ENCODE data around the gene THOC6. TPM values are rescaled to one million over a fixed set of nuclear protein-coding genes. Genes with fewer than 3 reads are reported as not detected.

The THOC6 gene
- total and polyA plus RNA-seq, 9 of the 15 experiments (the other 6 are each of a cell fraction or from before 2014, with no cell fraction given), result 2.5 to 65.4 (median 42.3) TPM

DNA sequence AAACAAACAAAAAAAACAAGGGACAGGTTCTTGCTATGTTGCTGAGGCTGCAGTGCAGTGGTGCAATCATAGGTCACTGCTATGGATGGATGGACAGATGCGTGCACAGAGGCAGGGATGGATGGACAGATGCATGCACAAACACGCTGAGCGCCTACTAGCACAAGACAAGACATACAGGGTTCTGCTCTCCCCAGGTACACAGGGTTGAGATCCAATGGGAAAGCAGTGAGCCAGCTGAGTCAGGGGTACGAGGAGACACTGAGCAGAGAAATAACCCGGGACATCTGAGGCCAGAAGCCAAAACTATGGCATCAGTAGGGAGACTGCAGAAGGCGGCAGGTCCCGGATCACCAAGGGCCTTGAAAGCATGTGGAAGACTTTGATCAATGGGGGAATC, 47.8 kb downstream of the THOC6 start:
- H3K9ac ChIP-seq (ENCODE audit: insufficient read depth in 1 of 2, low read depth in 2 of 2, low read length in 2 of 2), result no peak overlapping the region
- H4K20me1 ChIP-seq (replicated peaks; ENCODE audit: control insufficient read depth, insufficient read depth, low read length), result no peaks in the 10 kb centered on the region
- H3K4me1 ChIP-seq (replicated peaks in 1 of 2; ENCODE audit: control insufficient read depth in 2 of 2, insufficient read depth in 2 of 2, low read length in 2 of 2), result peaks cover 14 to 33% of the 10 kb centered on the region in 2 experiments
- no peaks in the 10 kb centered on the region for H3K36me3 ChIP-seq (ENCODE audit: control insufficient read depth, insufficient read depth, low read length)
- no peaks in the 10 kb centered on the region for H3K9me3 ChIP-seq (replicated peaks; ENCODE audit: control insufficient read depth, insufficient read depth, low read depth, low read length)
- no TSS peak for BruUV-seq (replicated peaks)
- intact Hi-C loops (cut with micrococcal nuclease), result no loop called here
- DNase-seq (ENCODE audit: extremely low read depth in 1 of 4, low spot score in 3 of 4) (no peak), FAIRE-seq (no peak), ATAC-seq (no peak)
- no peaks in the 10 kb centered on the region for H3K9me1 ChIP-seq (ENCODE audit: control insufficient read depth, insufficient read depth, low read length)
- H3K4me2 ChIP-seq (ENCODE audit: insufficient read depth, low read length), result no peak overlapping the region
- WGBS (ENCODE audit: insufficient coverage, low coverage, missing lambda C conversion rate), result 66% methylated on average over 7 of the region's 7 CpGs
- in situ Hi-C loops (cut with MboI), result no loop called here
- no peak overlapping the region for H3K27ac ChIP-seq (ENCODE audit: extremely low read depth, low read depth, low read length)
- peaks cover 0 to 12% of the 10 kb centered on the region in 2 experiments; a peak in 3 of 5 replicates for H3K27me3 ChIP-seq (ENCODE audit: control insufficient read depth in 2 of 2, insufficient read depth in 2 of 2, low read length in 2 of 2)
- ChIA-PET POLR2A (no interaction called here), CTCF (ENCODE audit: low intra/inter-chr PET ratio) (no interaction called here)
- H2AFZ ChIP-seq (ENCODE audit: low read depth, low read length), result no peak overlapping the region
- H3K79me2 ChIP-seq (ENCODE audit: control insufficient read depth, insufficient read depth, low read length), result no peaks in the 10 kb centered on the region
- H3K4me3 ChIP-seq, result no peak overlapping the region
- TF ChIP-seq, protein P1, sequence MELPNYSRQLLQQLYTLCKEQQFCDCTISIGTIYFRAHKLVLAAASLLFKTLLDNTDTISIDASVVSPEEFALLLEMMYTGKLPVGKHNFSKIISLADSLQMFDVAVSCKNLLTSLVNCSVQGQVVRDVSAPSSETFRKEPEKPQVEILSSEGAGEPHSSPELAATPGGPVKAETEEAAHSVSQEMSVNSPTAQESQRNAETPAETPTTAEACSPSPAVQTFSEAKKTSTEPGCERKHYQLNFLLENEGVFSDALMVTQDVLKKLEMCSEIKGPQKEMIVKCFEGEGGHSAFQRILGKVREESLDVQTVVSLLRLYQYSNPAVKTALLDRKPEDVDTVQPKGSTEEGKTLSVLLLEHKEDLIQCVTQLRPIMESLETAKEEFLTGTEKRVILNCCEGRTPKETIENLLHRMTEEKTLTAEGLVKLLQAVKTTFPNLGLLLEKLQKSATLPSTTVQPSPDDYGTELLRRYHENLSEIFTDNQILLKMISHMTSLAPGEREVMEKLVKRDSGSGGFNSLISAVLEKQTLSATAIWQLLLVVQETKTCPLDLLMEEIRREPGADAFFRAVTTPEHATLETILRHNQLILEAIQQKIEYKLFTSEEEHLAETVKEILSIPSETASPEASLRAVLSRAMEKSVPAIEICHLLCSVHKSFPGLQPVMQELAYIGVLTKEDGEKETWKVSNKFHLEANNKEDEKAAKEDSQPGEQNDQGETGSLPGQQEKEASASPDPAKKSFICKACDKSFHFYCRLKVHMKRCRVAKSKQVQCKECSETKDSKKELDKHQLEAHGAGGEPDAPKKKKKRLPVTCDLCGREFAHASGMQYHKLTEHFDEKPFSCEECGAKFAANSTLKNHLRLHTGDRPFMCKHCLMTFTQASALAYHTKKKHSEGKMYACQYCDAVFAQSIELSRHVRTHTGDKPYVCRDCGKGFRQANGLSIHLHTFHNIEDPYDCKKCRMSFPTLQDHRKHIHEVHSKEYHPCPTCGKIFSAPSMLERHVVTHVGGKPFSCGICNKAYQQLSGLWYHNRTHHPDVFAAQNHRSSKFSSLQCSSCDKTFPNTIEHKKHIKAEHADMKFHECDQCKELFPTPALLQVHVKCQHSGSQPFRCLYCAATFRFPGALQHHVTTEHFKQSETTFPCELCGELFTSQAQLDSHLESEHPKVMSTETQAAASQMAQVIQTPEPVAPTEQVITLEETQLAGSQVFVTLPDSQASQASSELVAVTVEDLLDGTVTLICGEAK (IDR thresholded peaks at IDR 0.05), result no peak
- TF ChIP-seq, protein P1 (CRISPR knock-in tag; IDR thresholded peaks at IDR 0.05), result no peak
- TF ChIP-seq TRIM24 (IDR thresholded peaks at IDR 0.05) (no peak), ZNF668 (CRISPR knock-in tag; IDR thresholded peaks at IDR 0.05) (no peak), COPS2 (conservative IDR thresholded peaks at IDR 0.05) (no peak), PPARD (CRISPR knock-in tag; IDR thresholded peaks at IDR 0.05) (no peak), SIN3A (IDR thresholded peaks at IDR 0.05; ENCODE audit: borderline replicate concordance in 2 of 2, control insufficient read depth in 1 of 2, low read depth in 2 of 2, low read length in 2 of 2) (no peak), ZFX (CRISPR knock-in tag; IDR thresholded peaks at IDR 0.05) (no peak), ZFP30 (CRISPR knock-in tag; IDR thresholded peaks at IDR 0.05; ENCODE audit: borderline replicate concordance) (no peak), ZNF830 (CRISPR knock-in tag; IDR thresholded peaks at IDR 0.05) (no peak)
- TF ChIP-seq, protein P2, sequence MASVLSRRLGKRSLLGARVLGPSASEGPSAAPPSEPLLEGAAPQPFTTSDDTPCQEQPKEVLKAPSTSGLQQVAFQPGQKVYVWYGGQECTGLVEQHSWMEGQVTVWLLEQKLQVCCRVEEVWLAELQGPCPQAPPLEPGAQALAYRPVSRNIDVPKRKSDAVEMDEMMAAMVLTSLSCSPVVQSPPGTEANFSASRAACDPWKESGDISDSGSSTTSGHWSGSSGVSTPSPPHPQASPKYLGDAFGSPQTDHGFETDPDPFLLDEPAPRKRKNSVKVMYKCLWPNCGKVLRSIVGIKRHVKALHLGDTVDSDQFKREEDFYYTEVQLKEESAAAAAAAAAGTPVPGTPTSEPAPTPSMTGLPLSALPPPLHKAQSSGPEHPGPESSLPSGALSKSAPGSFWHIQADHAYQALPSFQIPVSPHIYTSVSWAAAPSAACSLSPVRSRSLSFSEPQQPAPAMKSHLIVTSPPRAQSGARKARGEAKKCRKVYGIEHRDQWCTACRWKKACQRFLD (CRISPR knock-in tag; IDR thresholded peaks at IDR 0.05), result no peak

Measured in K562 (cell line).